B cell (primary cell): ENCODE data around the gene ISLR2. TPM values are rescaled to one million over a fixed set of nuclear protein-coding genes. Genes with fewer than 3 reads are reported as not detected.

ENCODE experiments used
- ATAC-seq: fragments of 200-7000 bp; cut with Tn5 transposase; one replicate; pipeline ENCODE4 v1.10.0; 2021; ENCODE audit warnings: low read depth, mild to moderate bottlenecking, moderate number of reproducible peaks, moderate library complexity
- CTCF ChIA-PET: fragments of 350-600 bp; sonication (Branson Sonifier 250); formaldehyde crosslinking; loops from one replicate; lab custom pipeline; 2021; ENCODE audit warnings: antibody characterized with exemption, inconsistent platforms; lab: Charles Lee
- POLR2A ChIA-PET: fragments of 350-600 bp; sonication (Branson Sonifier 250); formaldehyde crosslinking; loops from one replicate; lab custom pipeline; 2021; ENCODE audit warnings: antibody characterized with exemption; lab: Charles Lee
- DNase-seq: peaks from one replicate; pipeline ENCODE4 v3.0.0; 2013
- H2AFZ ChIP-seq: 2 replicates; pipeline ENCODE4 v1.6.1; 2012; ENCODE audit warnings: mild to moderate bottlenecking, low read depth, low read length; ENCODE audit not compliant: insufficient read depth, poor library complexity, severe bottlenecking
- H3K27ac ChIP-seq, 2 donors: 1 replicate in 1 of 2; 2 replicates in 1 of 2; pipeline ENCODE4 v1.5.1; 2012 to 2013; ENCODE audit warnings: low read length in 2 of 2, mild to moderate bottlenecking in 2 of 2, moderate library complexity in 1 of 2
- H3K27me3 ChIP-seq, 4 experiments: fragments of 200-600 bp in 1 of 4; sonication (generic) in 1 of 4; replicated peaks in 1 of 4; 1 replicate in 2 of 4; 2 replicates in 2 of 4; pipeline versions ENCODE4 v1.6.1 to v1.7.0; 2013 to 2016; ENCODE audit warnings: low read length in 3 of 4, mild to moderate bottlenecking in 2 of 4, mixed read lengths in 1 of 4, moderate library complexity in 1 of 4; ENCODE audit not compliant: insufficient read depth in 4 of 4, control insufficient read depth in 3 of 4; ENCODE audit errors: control extremely low read depth in 1 of 4
- H3K36me3 ChIP-seq, 2 experiments: replicated peaks in 1 of 2; 1 replicate in 1 of 2; 2 replicates in 1 of 2; pipeline versions ENCODE4 v1.6.1 to v1.7.1; 2013; ENCODE audit warnings: low read length in 1 of 2; ENCODE audit not compliant: insufficient read depth in 2 of 2, control insufficient read depth in 1 of 2; ENCODE audit errors: control extremely low read depth in 1 of 2, extremely low read depth in 1 of 2
- H3K4me1 ChIP-seq, 2 donors: fragments of 200-600 bp in 1 of 2; sonication (generic) in 1 of 2; 1 replicate in 1 of 2; 2 replicates in 1 of 2; pipeline versions ENCODE4 v1.5.1 to v1.6.1; 2013 to 2017; ENCODE audit warnings: low read length in 2 of 2; ENCODE audit not compliant: control insufficient read depth in 2 of 2, insufficient read depth in 2 of 2
- H3K4me2 ChIP-seq: replicated peaks from 2 replicates; pipeline ENCODE3; 2012; ENCODE audit warnings: mild to moderate bottlenecking, low read depth, low read length; ENCODE audit not compliant: poor library complexity, severe bottlenecking
- H3K4me3 ChIP-seq, 5 experiments: fragments of 200-600 bp in 1 of 5; sonication (generic) in 1 of 5; 1 replicate in 3 of 5; 2 replicates in 2 of 5; pipeline versions ENCODE4 v1.5.1 to v1.7.0; 2011 to 2016; ENCODE audit warnings: low read length in 4 of 5, mild to moderate bottlenecking in 4 of 5, low read depth in 2 of 5, control low read depth in 1 of 5, moderate library complexity in 1 of 5; ENCODE audit not compliant: insufficient read depth in 1 of 5; ENCODE audit errors: control extremely low read depth in 1 of 5, extremely low read depth in 1 of 5
- H3K79me2 ChIP-seq: fragments of 200-600 bp; sonication (generic); one replicate; pipeline ENCODE4 v1.6.0; 2016; ENCODE audit warnings: low read length; ENCODE audit not compliant: control insufficient read depth, insufficient read depth
- H3K9ac ChIP-seq: fragments of 200-600 bp; sonication (generic); 2 replicates; pipeline ENCODE4 v1.6.1; 2017; ENCODE audit warnings: mild to moderate bottlenecking, low read length, moderate library complexity
- H3K9me3 ChIP-seq, 3 donors: one replicate each; pipeline versions ENCODE4 v1.6.1 to v1.7.1; 2013; ENCODE audit warnings: low read length in 2 of 3; ENCODE audit not compliant: control insufficient read depth in 2 of 3, insufficient read depth in 1 of 3; ENCODE audit errors: control extremely low read depth in 1 of 3
- H4K20me1 ChIP-seq: 2 replicates; pipeline ENCODE4 v1.6.0; 2012; ENCODE audit warnings: mild to moderate bottlenecking, low read length; ENCODE audit not compliant: insufficient read depth, control insufficient read depth, poor library complexity, severe bottlenecking
- H3K27ac Mint-ChIP-seq: one replicate; pipeline ENCODE4 v1.8.0; 2021; ENCODE audit warnings: mixed read lengths
- H3K27me3 Mint-ChIP-seq: one replicate; pipeline ENCODE4 v1.8.0; 2021; ENCODE audit warnings: mixed read lengths
- H3K4me1 Mint-ChIP-seq: one replicate; pipeline ENCODE4 v1.8.0; 2021; ENCODE audit warnings: mixed read lengths
- H3K4me3 Mint-ChIP-seq: one replicate; pipeline ENCODE4 v1.8.0; 2021; ENCODE audit warnings: mixed read lengths
- H3K9me3 Mint-ChIP-seq: one replicate; pipeline ENCODE4 v1.8.0; 2022; ENCODE audit warnings: mixed read lengths; ENCODE audit not compliant: insufficient read depth
- EZH2 ChIP-seq: IDR thresholded peaks from 2 replicates; pipeline ENCODE4 v1.6.1; 2012; ENCODE audit warnings: borderline replicate concordance, low read depth, mild to moderate bottlenecking, moderate library complexity, low read length; ENCODE audit not compliant: insufficient read depth, poor library complexity, severe bottlenecking
- WGBS: methylation state at CpG from one replicate; pipeline ENCODE4 v1.1.5; 2013; ENCODE audit warnings: missing lambda C conversion rate; ENCODE audit not compliant: insufficient coverage; 5-methylcytosine and 5-hydroxymethylcytosine counted together
- intact Hi-C: fragments of 100-400 bp; cut with micrococcal nuclease; formaldehyde crosslinking; loops from one replicate; pipeline ENCODE4 v1.10.0; 2022
- polyA plus RNA-seq: library from polyadenylated mRNA; depleted of rRNA; stranded (reverse); fragments of >200 nt; gene quantifications from 2 replicates; pipeline ENCODE4 v1.2.3, GENCODE V29; 2012
- total RNA-seq, 2 donors: library from RNA; stranded (reverse); fragments of 120-200 nt in 1 of 2; gene quantifications; 1 replicate in 1 of 2; 2 replicates in 1 of 2; pipeline versions ENCODE4 v1.2.3 to v1.2.4, GENCODE V29; 2013 to 2022
- TF ChIP-seq, protein P1 (sequence below): fragments of 200-600 bp; IDR thresholded peaks from one replicate; pipeline ENCODE4 v1.8.0; 2022; ENCODE audit warnings: antibody characterized with exemption, mild to moderate bottlenecking

Gene ISLR2
- total and polyA plus RNA-seq, 2 donors (not counting 1 experiment from before 2014, with no cell fraction given), result not detected

DNA sequence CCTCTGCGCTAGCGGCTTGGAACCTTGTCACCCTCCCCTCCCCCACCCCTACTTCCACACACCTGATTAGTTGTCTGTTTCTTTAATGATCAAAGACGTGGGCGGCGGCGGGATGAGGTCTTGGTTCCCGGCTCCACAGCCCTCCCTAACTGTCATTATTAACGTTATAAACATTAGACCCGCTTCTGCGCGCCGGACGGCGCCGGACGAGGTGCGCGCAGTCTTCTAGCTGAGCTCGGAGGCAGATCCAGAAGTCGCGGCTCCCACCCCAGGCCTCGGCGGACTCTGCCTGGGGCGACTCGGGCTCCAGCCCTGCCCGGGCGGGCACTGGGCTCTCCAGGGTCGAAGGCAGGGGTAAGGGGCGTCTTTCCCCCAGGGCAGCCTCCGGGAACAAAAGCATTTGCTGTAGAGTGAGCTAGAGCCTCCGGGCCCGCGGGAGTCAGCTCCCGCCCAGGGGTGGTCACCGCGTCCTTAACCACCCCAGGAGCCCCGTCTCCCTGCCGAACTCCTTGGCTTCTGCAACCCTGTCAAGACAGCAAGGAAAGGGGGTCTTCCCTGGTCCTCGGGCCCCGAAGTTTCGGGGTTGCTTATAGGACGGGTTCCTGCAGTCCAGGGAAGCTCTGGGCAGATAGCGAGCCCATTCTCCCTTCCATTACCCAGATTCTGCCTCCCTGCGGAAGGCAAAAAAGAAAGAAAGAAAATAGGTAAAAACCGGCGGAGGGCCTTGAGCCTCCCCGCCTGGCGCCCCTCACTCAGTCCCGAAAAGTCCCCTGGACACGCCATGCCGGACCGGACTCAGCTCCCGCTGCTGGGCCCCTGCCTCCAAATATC is 2.2 kb upstream of the ISLR2 start:
- Histone ChIP-seq H3K4me3 (peak overlapping the region in 3 of 5 experiments; percentile 30 to 50 (median 38)), H3K79me2 (no peaks in the 10 kb centered on the region), H3K27me3 (peaks cover 0 to 67% (median 42%) of the 10 kb centered on the region in 4 experiments), H3K4me1 (peaks cover 66 to 67% of the 10 kb centered on the region in 2 donors), H3K9ac (peak overlapping the region; percentile 42), H3K36me3 (no peaks in the 10 kb centered on the region), H3K4me2 (peak overlapping the region; percentile 79), H2AFZ (peak overlapping the region; percentile 60), H3K27ac (no peak overlapping the region), H4K20me1 (no peaks in the 10 kb centered on the region), H3K9me3 (peaks cover 0 to 53% (median 11%) of the 10 kb centered on the region in 3 donors)
- H3K9me3 Mint-ChIP-seq, result no peaks in the 10 kb centered on the region
- peaks cover 53% of the 10 kb centered on the region for H3K4me1 Mint-ChIP-seq
- TF ChIP-seq, protein P1, sequence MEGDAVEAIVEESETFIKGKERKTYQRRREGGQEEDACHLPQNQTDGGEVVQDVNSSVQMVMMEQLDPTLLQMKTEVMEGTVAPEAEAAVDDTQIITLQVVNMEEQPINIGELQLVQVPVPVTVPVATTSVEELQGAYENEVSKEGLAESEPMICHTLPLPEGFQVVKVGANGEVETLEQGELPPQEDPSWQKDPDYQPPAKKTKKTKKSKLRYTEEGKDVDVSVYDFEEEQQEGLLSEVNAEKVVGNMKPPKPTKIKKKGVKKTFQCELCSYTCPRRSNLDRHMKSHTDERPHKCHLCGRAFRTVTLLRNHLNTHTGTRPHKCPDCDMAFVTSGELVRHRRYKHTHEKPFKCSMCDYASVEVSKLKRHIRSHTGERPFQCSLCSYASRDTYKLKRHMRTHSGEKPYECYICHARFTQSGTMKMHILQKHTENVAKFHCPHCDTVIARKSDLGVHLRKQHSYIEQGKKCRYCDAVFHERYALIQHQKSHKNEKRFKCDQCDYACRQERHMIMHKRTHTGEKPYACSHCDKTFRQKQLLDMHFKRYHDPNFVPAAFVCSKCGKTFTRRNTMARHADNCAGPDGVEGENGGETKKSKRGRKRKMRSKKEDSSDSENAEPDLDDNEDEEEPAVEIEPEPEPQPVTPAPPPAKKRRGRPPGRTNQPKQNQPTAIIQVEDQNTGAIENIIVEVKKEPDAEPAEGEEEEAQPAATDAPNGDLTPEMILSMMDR, result no peak
- TF ChIP-seq EZH2, result peak; percentile 7
- ChIA-PET POLR2A (interaction anchor here (0.6 kb wide), 1 partner anchor 272 kb away, joined by 3 read pairs; no protein-coding TSS in a partner anchor), CTCF (interaction anchor here (0.6 to 1.8 kb wide), 7 partner anchors 15 to 194 kb away, joined by 3 to 6 read pairs (median 4); no protein-coding TSS in a partner anchor)
- H3K27me3 Mint-ChIP-seq, result peaks cover 52% of the 10 kb centered on the region
- H3K4me3 Mint-ChIP-seq, result peak overlapping the region; percentile 78
- DNase-seq (peak; percentile 51), ATAC-seq (no peak)
- 5% methylated on average over 48 of the region's 53 CpGs for WGBS
- no peak overlapping the region for H3K27ac Mint-ChIP-seq
- intact Hi-C loops, result loop anchor here (1.0 kb wide), 4 partner anchors 8 to 194 kb away; no protein-coding TSS in a partner anchor
